HepG2 (cell line): ENCODE results near the gene ZNF275. TPM values are rescaled to one million over a fixed set of nuclear protein-coding genes. Genes with fewer than 3 reads are reported as not detected.

ENCODE experiments used
- ATAC-seq: fragments of 200-7000 bp; cut with Tn5 transposase; 3 replicates; pipeline ENCODE4 v1.9.1; 2020; ENCODE audit warnings: mild to moderate bottlenecking, moderate library complexity
- BruUV-seq: library from RNA; stranded (reverse); fragments of 400-500 nt; replicated peaks from 2 replicates; lab custom pipeline; 2021; lab: Mats Ljungman, UMichigan
- CTCF ChIA-PET: fragments of 300-600 bp; formaldehyde crosslinking; extraction: SDS; loops from one replicate; lab custom pipeline; 2021; ENCODE audit warnings: low total read pairs, inconsistent platforms, low intra/inter-chr PET ratio; lab: Yijun Ruan, JAX
- POLR2A ChIA-PET: fragments of 350-600 bp; sonication (Branson Sonifier 250); formaldehyde crosslinking; loops from one replicate; lab custom pipeline; 2020; ENCODE audit warnings: antibody characterized with exemption, inconsistent platforms; lab: Yijun Ruan, JAX
- DNase-seq: peaks from one replicate; pipeline ENCODE4 v3.0.0-alpha.2; 2015; ENCODE audit warnings: low spot score
- FAIRE-seq: peaks from 3 replicates; lab custom pipeline; 2011; peaks lifted over from hg19 to GRCh38; lab: Jason Lieb, UNC
- H2AFZ ChIP-seq: one replicate; pipeline ENCODE4 v1.6.1; 2011; ENCODE audit warnings: low read length, inconsistent platforms
- H3K27ac ChIP-seq: fragments of 300-600 bp; 3 replicates; pipeline ENCODE4 v1.8.0; 2011; ENCODE audit warnings: mixed run types, mild to moderate bottlenecking, mixed read lengths, low read length, inconsistent platforms; ENCODE audit not compliant: insufficient read depth; ENCODE audit errors: extremely low read length
- H3K27me3 ChIP-seq, 2 experiments: fragments of 200-600 bp in 1 of 2; 2 replicates in 1 of 2; 3 replicates in 1 of 2; pipeline versions ENCODE4 v1.6.0 to v1.8.0; 2011; ENCODE audit warnings: low read length in 2 of 2, mild to moderate bottlenecking in 2 of 2, moderate library complexity in 2 of 2, inconsistent platforms in 1 of 2; ENCODE audit not compliant: insufficient read depth in 2 of 2, control insufficient read depth in 1 of 2
- H3K36me3 ChIP-seq, 2 experiments: fragments of 200-600 bp in 1 of 2; replicated peaks in 1 of 2; 2 replicates in 1 of 2; 3 replicates in 1 of 2; pipeline versions ENCODE4 v1.5.1 to v1.8.0; 2011; ENCODE audit warnings: low read length in 2 of 2, inconsistent platforms in 1 of 2; ENCODE audit not compliant: insufficient read depth in 2 of 2, control insufficient read depth in 1 of 2
- H3K4me1 ChIP-seq: 2 replicates; pipeline ENCODE4 v1.5.1; 2012; ENCODE audit warnings: low read length, inconsistent platforms; ENCODE audit not compliant: insufficient read depth
- H3K4me2 ChIP-seq: 2 replicates; pipeline ENCODE4 v1.6.0; 2011; ENCODE audit warnings: low read depth, low read length, inconsistent platforms
- H3K4me3 ChIP-seq, 3 experiments: fragments of 200-600 bp in 1 of 3; sonication (generic), shearing (Covaris generic) in 1 of 3; replicated peaks in 1 of 3; 2 replicates each; pipeline ENCODE4 v1.5.1; 2011 to 2016; ENCODE audit warnings: low read length in 3 of 3, inconsistent platforms in 2 of 3, low read depth in 2 of 3, mild to moderate bottlenecking in 2 of 3, control low read depth in 1 of 3, mixed read lengths in 1 of 3; ENCODE audit not compliant: insufficient read depth in 1 of 3
- H3K79me2 ChIP-seq: one replicate; pipeline ENCODE4 v1.6.1; 2011; ENCODE audit warnings: low read length, inconsistent platforms; ENCODE audit not compliant: insufficient read depth
- H3K9ac ChIP-seq: 2 replicates; pipeline ENCODE4 v1.6.0; 2011; ENCODE audit warnings: mild to moderate bottlenecking, low read depth, low read length, inconsistent platforms; ENCODE audit not compliant: insufficient read depth
- H3K9me3 ChIP-seq: 2 replicates; pipeline ENCODE4 v1.5.1; 2012; ENCODE audit warnings: mild to moderate bottlenecking, low read length
- H4K20me1 ChIP-seq: 2 replicates; pipeline ENCODE4 v1.6.0; 2011; ENCODE audit warnings: inconsistent platforms, mild to moderate bottlenecking, low read length, moderate library complexity; ENCODE audit not compliant: insufficient read depth
- DDIT3 ChIP-seq: sonication (generic); formaldehyde crosslinking; IDR thresholded peaks from 2 replicates; pipeline ENCODE4 v1.4.0; 2020; ENCODE audit warnings: mild to moderate bottlenecking, missing genetic modification reagents
- ELK4 ChIP-seq: sonication (generic); formaldehyde crosslinking; IDR thresholded peaks from 2 replicates; pipeline ENCODE4 v1.9.0; 2021; ENCODE audit warnings: missing genetic modification reagents, borderline replicate concordance
- GATAD1 ChIP-seq: IDR thresholded peaks from 2 replicates; pipeline ENCODE4 v1.6.1; 2016; ENCODE audit warnings: missing genetic modification reagents, missing compliant biosample characterization
- HOXA3 ChIP-seq: sonication (generic); formaldehyde crosslinking; IDR thresholded peaks from 2 replicates; pipeline ENCODE4 v1.5.0; 2020; ENCODE audit warnings: missing genetic modification reagents
- MEF2D ChIP-seq: sonication (generic); formaldehyde crosslinking; IDR thresholded peaks from 2 replicates; pipeline ENCODE4 v1.5.1; 2020; ENCODE audit warnings: mild to moderate bottlenecking, missing genetic modification reagents
- PAX8 ChIP-seq: sonication (generic); formaldehyde crosslinking; IDR thresholded peaks from 2 replicates; pipeline ENCODE4 v1.8.0; 2022; ENCODE audit warnings: mild to moderate bottlenecking, missing genetic modification reagents, borderline replicate concordance
- SETDB1 ChIP-seq: sonication (generic); formaldehyde crosslinking; IDR thresholded peaks from 2 replicates; pipeline ENCODE4 v1.5.1; 2020; ENCODE audit warnings: missing genetic modification reagents, mild to moderate bottlenecking, borderline replicate concordance
- THAP7 ChIP-seq: sonication (generic); formaldehyde crosslinking; IDR thresholded peaks from 2 replicates; pipeline ENCODE4 v1.8.1; 2023; ENCODE audit warnings: mild to moderate bottlenecking, missing genetic modification reagents
- ZNF660 ChIP-seq: sonication (generic); formaldehyde crosslinking; IDR thresholded peaks from 2 replicates; pipeline ENCODE4 v1.5.1; 2020; ENCODE audit warnings: mild to moderate bottlenecking, low read depth, missing genetic modification reagents, borderline replicate concordance
- ZNF678 ChIP-seq: sonication (generic); formaldehyde crosslinking; IDR thresholded peaks from 2 replicates; pipeline ENCODE4 v1.4.0; 2020; ENCODE audit warnings: mild to moderate bottlenecking, missing genetic modification reagents
- ZNF761 ChIP-seq: sonication (generic); formaldehyde crosslinking; conservative IDR thresholded peaks from 2 replicates; pipeline ENCODE4 v1.4.0; 2020; ENCODE audit warnings: mild to moderate bottlenecking, missing genetic modification reagents
- ZSCAN20 ChIP-seq: sonication (generic); formaldehyde crosslinking; IDR thresholded peaks from 2 replicates; pipeline ENCODE4 v1.4.0; 2020; ENCODE audit warnings: missing genetic modification reagents, mild to moderate bottlenecking, borderline replicate concordance
- ZSCAN30 ChIP-seq: sonication (generic); formaldehyde crosslinking; IDR thresholded peaks from 2 replicates; pipeline ENCODE4 v1.5.0; 2020; ENCODE audit warnings: mild to moderate bottlenecking, missing genetic modification reagents
- WGBS: methylation state at CpG from one replicate; pipeline ENCODE4 v1.1.6; 2017; ENCODE audit warnings: low lambda C conversion rate; 5-methylcytosine and 5-hydroxymethylcytosine counted together
- in situ Hi-C: cut with HindIII; loops from 2 replicates; pipeline ENCODE4 v1.10.0; 2017; ENCODE audit warnings: low pct_unique_long_range_greater_than_20kb; ENCODE audit not compliant: extremely low pct_ligation_motif_present
- intact Hi-C: fragments of 100-400 bp; cut with micrococcal nuclease; formaldehyde crosslinking; loops from one replicate; pipeline ENCODE4 v1.10.0; 2022; ENCODE audit not compliant: unreplicated experiment
- polyA plus RNA-seq, 8 experiments: library from polyadenylated mRNA; depleted of rRNA in 3 of 8; stranded (reverse) in 7 of 8; unstranded in 1 of 8; fragments of >200 nt; fragmentation: Illumina TruSeq in 4 of 8; extraction: Trizol in 4 of 8; gene quantifications; 2 replicates each; pipeline versions ENCODE4 v1.2.1 to v1.2.3, GENCODE V29; 2011 to 2016; ENCODE audit warnings: low read depth in 4 of 8, missing spikeins in 1 of 8, mixed read lengths in 1 of 8; ENCODE audit not compliant: insufficient read depth in 1 of 8
- total RNA-seq, 5 experiments: library from RNA; depleted of rRNA; stranded (reverse); fragments of >200 nt; fragmentation: Illumina TruSeq; extraction: Trizol; gene quantifications; 2 replicates each; pipeline ENCODE4 v1.2.3, GENCODE V29; 2016; ENCODE audit warnings: low read depth in 1 of 5

Gene ZNF275
- total and polyA plus RNA-seq, 2 of the 13 experiments (the other 11 are each of a cell fraction or from before 2014, with no cell fraction given), result 6.4 to 11.8 TPM

- FAIRE-seq (no peak), ATAC-seq (no peak)
- no peak for TF ChIP-seq ZNF678 (CRISPR knock-in tag)
- no peak for TF ChIP-seq SETDB1
- TF ChIP-seq ZSCAN20 (CRISPR knock-in tag), result no peak
- no peak for TF ChIP-seq ZNF761 (CRISPR knock-in tag)
- TF ChIP-seq ZNF660 (CRISPR knock-in tag), result no peak
- no peak for TF ChIP-seq ELK4 (CRISPR knock-in tag)
- no peak for TF ChIP-seq MEF2D (CRISPR knock-in tag)
- TF ChIP-seq ZSCAN30 (CRISPR knock-in tag), result no peak
- no peak for TF ChIP-seq GATAD1
- no peak for TF ChIP-seq DDIT3 (CRISPR knock-in tag)
- TF ChIP-seq THAP7, result no peak
- no peak for TF ChIP-seq PAX8 (CRISPR knock-in tag)
- no peak for TF ChIP-seq HOXA3 (CRISPR knock-in tag)
These were observed 30.4 kb upstream of the ZNF275 start for GRCh38 chrX:153303276-153304262.

More at GRCh38 chrX:153303276-153304262, 30.4 kb upstream of the ZNF275 start:
- H2AFZ ChIP-seq, result no peak overlapping the region
- in situ Hi-C loops, result no loop called here
- H4K20me1 ChIP-seq, result no peaks in the 10 kb centered on the region
- no peaks in the 10 kb centered on the region for H3K79me2 ChIP-seq
- H3K9me3 ChIP-seq, result no peaks in the 10 kb centered on the region
- H3K27me3 ChIP-seq, result no peaks in the 10 kb centered on the region; a peak in 1 of 5 replicates
- intact Hi-C loops, result no loop called here
- no peak overlapping the region for H3K4me2 ChIP-seq
- WGBS, result 34% methylated on average over 9 of the region's 12 CpGs
- H3K36me3 ChIP-seq, result no peaks in the 10 kb centered on the region
- CTCF ChIA-PET, result no interaction called here
- no peaks in the 10 kb centered on the region for H3K4me1 ChIP-seq
- H3K9ac ChIP-seq, result no peak overlapping the region
- no peak for DNase-seq
- POLR2A ChIA-PET, result no interaction called here
- no peak overlapping the region for H3K27ac ChIP-seq
- no peak overlapping the region for H3K4me3 ChIP-seq
- no TSS peak for BruUV-seq
